GM18502 (cell line): ENCODE results near the gene NEK4.
"Not testable (repeated sequence)": the region's sequence is repeated elsewhere in the genome, so short reads cannot be mapped to it uniquely, and the experiment has no call there.

ENCODE experiments used
- ATAC-seq: cut with Tn5 transposase; IDR thresholded peaks from one replicate; pipeline ENCODE4 v1.9.1; 2021; ENCODE audit warnings: mild to moderate bottlenecking; ENCODE audit not compliant: unreplicated experiment, poor library complexity

Gene NEK4

GRCh38 chr3:52779837-52780585, 9.3 kb upstream of the NEK4 start:
- no peak for ATAC-seq

- peak; percentile 77 for ATAC-seq
These were observed 8.5 kb upstream of the NEK4 start for GRCh38 chr3:52779011-52779836.

GRCh38 chr3:52777959-52778805, 7.4 kb upstream of the NEK4 start:
- ATAC-seq = no peak

GRCh38 chr3:52777127-52777958, 6.6 kb upstream of the NEK4 start, which contains the start of gene ITIH1:
Gene ITIH1 (plus strand): TSS chr3:52777599. CDS start chr3:52777616, 17 bp downstream.
- no peak for ATAC-seq

GRCh38 chr3:52776486-52776885, 5.7 kb upstream of the NEK4 start:
- not testable (repeated sequence) for ATAC-seq

GRCh38 chr3:52775877-52776276, 5.1 kb upstream of the NEK4 start:
- ATAC-seq = no peak

- ATAC-seq = no peak
These were observed 4.4 kb upstream of the NEK4 start for GRCh38 chr3:52774901-52775864.

- ATAC-seq = no peak
These were observed 3.5 kb upstream of the NEK4 start for GRCh38 chr3:52774066-52774713.

- no peak for ATAC-seq
These were observed 2.8 kb upstream of the NEK4 start for GRCh38 chr3:52773361-52774065.

- ATAC-seq = no peak
These were observed 962 bp upstream of the NEK4 start for GRCh38 chr3:52771702-52772101.

- ATAC-seq = peak; percentile 9
These were observed 568 bp upstream of the NEK4 start for GRCh38 chr3:52771334-52771681.

GRCh38 chr3:52769786-52770455, 819 bp downstream of the NEK4 start:
- ATAC-seq = no peak

- no peak for ATAC-seq
These were observed 7.3 kb downstream of the NEK4 start for GRCh38 chr3:52763466-52763865.

GRCh38 chr3:52756141-52756540, 14.6 kb downstream of the NEK4 start:
- ATAC-seq = no peak

- ATAC-seq = no peak
These were observed 16.4 kb downstream of the NEK4 start for GRCh38 chr3:52754373-52754772.

- no peak for ATAC-seq
These were observed 18.6 kb downstream of the NEK4 start for GRCh38 chr3:52752045-52752660.

GRCh38 chr3:52743721-52744120, 27.0 kb downstream of the NEK4 start:
- ATAC-seq = no peak
